GM21367 (cell line): ENCODE results near the gene AMOTL1.
"Not testable (repeated sequence)": the region's sequence is repeated elsewhere in the genome, so short reads cannot be mapped to it uniquely, and the experiment has no call there.

Source experiments
- ATAC-seq: cut with Tn5 transposase; IDR thresholded peaks from one replicate; pipeline ENCODE4 v1.9.1; 2021; ENCODE audit not compliant: unreplicated experiment

Gene AMOTL1

DNA sequence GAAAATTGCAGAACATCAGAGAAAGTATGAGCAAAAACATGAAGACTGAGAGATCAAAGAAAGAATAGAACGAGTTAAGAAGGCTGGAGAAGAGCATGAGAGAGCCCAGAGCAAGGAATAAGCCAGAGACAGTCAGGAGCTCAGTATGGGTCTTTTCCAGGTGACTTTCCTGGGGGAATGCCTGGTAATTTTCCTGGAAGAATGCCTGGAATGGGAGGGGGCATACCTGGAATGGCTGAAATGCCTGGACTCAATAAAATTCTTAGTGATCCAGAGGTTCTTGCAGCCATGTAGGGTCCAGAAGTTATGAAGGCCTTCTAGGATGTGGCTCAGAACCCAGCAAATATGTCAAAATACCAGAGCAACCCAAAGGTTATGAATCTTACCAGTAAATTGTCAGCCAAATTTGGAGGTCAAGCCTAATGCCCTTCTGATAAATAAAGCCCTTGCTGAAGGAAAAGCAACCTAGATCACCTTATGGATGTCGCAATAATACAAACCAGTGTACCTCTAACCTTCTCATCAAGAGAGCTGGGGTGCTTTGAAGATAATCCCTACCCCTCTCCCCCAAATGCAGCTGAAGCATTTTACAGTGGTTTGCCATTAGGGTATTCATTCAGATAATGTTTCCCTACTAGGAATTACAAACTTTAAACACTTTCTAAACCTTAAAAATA lies 145.7 kb downstream of the AMOTL1 start:
- ATAC-seq: not testable (repeated sequence)

DNA sequence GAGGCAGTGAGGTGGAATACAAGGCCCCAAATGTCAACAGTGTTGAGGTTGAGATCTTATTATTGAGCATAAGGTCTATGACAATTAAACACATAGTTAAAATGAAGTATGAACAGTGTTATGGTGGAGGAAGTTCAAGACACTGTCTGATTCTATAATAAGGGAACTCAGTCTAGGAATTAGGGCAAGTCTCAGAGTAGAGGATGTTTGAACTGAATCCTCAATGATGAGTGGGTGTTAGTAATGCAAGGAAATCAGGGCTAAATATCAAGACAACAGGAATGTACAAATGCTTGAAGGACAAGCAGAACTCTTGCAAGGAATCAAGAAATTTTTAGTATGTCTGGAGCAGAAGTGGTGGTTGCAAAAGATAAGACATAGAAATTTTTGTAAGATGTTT lies 152.2 kb downstream of the AMOTL1 start:
- ATAC-seq: no peak

DNA sequence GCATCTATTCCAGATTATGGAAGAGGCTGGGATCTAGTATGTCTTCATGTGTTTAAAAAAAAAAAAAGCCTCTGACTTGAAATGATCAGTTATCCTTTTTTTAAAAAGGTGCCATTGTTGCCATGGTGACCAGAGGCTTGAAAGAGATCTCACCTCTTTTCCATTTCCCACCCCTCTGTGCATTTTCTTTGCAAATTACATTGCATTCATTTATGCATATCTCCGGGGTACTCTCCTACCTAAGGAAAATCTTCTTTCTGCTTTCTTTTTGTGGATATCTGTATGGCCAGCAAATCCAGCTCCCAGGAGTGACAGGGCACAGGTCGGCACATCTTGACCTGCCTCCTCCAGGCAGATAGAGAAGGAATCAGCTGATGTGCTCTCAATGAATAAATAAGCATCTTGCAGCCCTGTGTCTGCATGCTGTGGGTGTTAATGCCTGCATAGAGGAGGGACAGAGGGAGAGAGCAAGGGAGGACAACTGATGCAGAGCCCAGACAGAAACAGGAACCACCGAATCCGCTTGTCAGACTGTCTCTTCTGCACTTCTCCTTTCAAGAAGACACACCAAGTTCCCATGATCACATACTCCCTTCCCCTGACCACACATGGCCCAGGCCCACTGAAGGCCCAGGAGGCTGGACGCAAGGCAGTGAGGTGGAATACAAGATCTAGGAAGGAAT lies 154.3 kb downstream of the AMOTL1 start:
- ATAC-seq: no peak

DNA sequence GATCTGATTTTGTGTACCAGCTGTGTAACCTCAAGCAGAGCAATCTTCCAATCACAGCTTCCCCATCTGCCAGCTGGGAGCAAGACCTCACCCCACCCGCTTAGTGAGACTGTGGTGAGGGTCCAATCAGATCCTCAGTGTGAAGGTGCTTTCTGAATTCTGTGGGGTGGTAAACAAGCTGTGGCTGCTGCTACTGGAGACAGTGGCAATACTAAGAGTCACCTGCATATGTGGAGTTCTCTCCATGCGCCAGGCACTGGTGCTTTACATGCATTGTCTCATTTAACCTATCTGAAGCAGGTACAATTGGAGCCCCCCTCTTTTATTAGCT lies 154.8 kb downstream of the AMOTL1 start:
- no peak for ATAC-seq

DNA sequence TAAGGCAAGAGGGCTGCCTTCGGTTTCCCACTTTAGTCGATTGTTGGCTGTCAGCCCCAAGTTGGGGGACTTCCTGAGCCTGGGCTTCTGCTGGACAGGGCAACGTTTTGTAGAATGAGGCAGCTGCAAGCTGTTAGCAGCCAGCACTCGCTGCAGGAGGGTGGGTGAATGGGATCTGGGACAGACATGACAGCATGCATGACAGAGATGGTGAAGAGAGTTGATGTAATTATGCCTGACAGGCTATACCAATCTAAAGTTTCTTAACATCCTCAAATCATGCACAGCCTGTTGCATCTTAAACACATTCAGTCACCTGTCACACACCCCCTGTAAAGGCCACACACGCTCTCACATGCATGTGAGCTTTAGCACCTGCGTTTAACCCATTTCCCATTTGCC lies 156.0 kb downstream of the AMOTL1 start:
- ATAC-seq: no peak

DNA sequence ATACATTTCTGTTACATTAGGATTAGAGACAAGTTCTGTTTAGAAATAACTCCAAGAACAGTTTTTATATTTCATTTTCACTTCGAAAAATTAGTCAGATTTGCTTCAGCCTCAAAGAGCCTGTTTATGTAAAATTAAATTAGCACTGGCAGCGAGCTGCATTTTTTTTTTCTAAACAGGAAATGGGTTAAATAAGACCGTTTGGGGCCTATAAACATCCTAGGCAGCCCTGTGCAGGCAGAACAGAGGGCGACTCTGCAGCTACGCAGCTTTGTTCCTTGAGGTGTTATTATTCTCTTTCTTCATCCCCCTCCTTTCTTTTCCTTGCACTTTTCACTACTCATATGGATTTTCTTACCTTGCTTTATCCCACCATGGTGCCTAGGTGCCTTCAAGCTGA lies 156.5 kb downstream of the AMOTL1 start:
- no peak for ATAC-seq

DNA sequence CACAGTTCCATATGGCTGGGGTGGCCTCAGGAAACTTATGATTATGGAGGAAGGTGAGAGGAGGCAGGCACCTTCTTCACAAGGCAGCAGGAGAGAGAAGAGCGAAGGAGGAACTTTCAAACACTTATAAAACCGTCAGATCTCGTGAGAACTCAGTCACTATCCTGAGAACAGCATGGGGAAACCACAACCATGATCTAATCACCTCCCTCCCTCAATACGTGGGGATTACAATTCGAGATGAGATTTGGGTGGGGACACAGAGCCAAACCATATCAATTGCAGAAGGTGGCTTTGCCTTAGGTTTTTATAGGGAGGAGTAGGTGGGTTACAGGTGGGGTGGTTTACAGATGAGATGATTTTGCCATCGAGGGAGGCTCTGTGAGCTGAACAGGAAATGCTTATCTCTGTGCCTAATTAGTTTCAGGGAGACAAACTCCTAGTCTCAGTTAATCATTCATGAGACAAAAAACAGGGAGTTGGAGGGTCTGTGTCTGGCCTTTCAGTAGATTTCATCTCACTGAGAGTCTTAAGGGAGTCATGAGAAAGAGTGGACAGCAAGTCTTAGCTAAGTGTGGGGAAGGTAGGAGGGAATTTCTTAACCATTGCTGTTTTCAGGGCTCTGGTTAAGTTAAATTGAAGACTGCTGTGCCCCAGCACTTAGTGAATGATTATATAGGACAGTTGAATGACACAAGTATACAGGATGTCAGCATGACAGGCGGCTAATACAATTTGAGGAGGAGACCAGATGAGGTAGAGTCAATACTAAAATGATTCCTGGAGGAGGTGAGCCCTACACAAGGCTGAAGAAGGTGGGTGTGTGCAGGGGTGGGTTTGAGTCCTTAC lies 157.5 kb downstream of the AMOTL1 start:
- ATAC-seq: no peak

DNA sequence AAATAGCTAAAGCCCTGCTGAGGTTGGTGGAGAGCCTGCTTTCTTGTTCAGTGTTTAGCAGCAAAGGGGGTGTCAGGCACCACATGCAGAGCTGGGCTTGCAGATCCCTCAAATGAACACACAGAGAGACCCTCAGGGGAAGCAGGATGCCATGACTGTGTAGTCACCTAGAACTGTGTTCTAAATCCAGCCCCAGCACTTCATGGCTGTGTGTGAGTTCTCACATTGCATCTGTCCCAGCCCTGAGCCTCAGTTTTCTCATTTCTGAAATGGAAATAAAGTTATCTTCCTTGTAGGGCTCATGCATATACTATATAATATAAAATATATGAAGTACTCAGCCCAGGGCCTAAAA lies 158.1 kb downstream of the AMOTL1 start:
- ATAC-seq: no peak
